HCT116 (cell line): ENCODE data around the gene DMD. TPM values are rescaled to one million over a fixed set of nuclear protein-coding genes. Genes with fewer than 3 reads are reported as not detected.

ENCODE experiments used
- ATAC-seq: fragments of 200-7000 bp; cut with Tn5 transposase; 2 replicates; pipeline ENCODE4 v1.9.1; 2020; ENCODE audit warnings: mild to moderate bottlenecking, moderate library complexity
- BruUV-seq: library from RNA; stranded (reverse); fragments of 400-500 nt; replicated peaks from 2 replicates; lab custom pipeline; 2021; lab: Mats Ljungman, UMichigan
- CTCF ChIA-PET: fragments of 300-600 bp; sonication (Branson Sonifier 250); formaldehyde crosslinking; loops from one replicate; lab custom pipeline; 2021; ENCODE audit warnings: antibody characterized with exemption; lab: Charles Lee
- POLR2A ChIA-PET: fragments of 300-600, 350-600 bp; sonication (Branson Sonifier 250); formaldehyde crosslinking; loops from one replicate; lab custom pipeline; 2021; ENCODE audit warnings: antibody characterized with exemption; lab: Charles Lee
- RAD21 ChIA-PET, 2 experiments: fragments of 300-600 bp; sonication (Branson Sonifier 250); formaldehyde crosslinking; loops; one replicate each; lab custom pipeline; 2023; ENCODE audit warnings: low total read pairs in 2 of 2; ENCODE audit not compliant: uncharacterized antibody in 2 of 2, unreplicated experiment in 2 of 2, low non-redundant PET in 1 of 2; lab: Charles Lee
- DNase-seq: peaks from one replicate; pipeline ENCODE4 v3.0.0-alpha.2; 2010; ENCODE audit warnings: low read depth, low spot score
- H2AFZ ChIP-seq: fragments of 200-600 bp; shearing (Covaris generic), sonication (generic); 2 replicates; pipeline ENCODE4 v1.6.1; 2017; ENCODE audit warnings: low read depth, mixed run types, mixed read lengths, antibody characterized with exemption, low read length; ENCODE audit not compliant: poor library complexity, severe bottlenecking
- H3K27ac ChIP-seq: 2 replicates; pipeline ENCODE4 v1.5.1; 2012; ENCODE audit warnings: low read depth, low read length
- H3K27me3 ChIP-seq: fragments of 200-600 bp; sonication (generic); 2 replicates; pipeline ENCODE4 v1.6.1; 2016; ENCODE audit warnings: mixed run types, low read length, mixed read lengths; ENCODE audit not compliant: insufficient read depth
- H3K36me3 ChIP-seq, 2 experiments: fragments of 200-500 bp in 1 of 2; fragments of 200-600 bp in 1 of 2; sonication (Bioruptor generic) in 1 of 2; sonication (generic) in 1 of 2; 2 replicates each; pipeline versions ENCODE4 v1.5.1 to v1.6.1; 2014 to 2016; ENCODE audit warnings: low read length in 2 of 2, inconsistent platforms in 1 of 2, mixed read lengths in 1 of 2, mixed run types in 1 of 2; ENCODE audit not compliant: insufficient read depth in 2 of 2, control insufficient read depth in 1 of 2
- H3K4me1 ChIP-seq, 2 experiments: fragments of 200-600 bp in 1 of 2; sonication (generic) in 1 of 2; 2 replicates each; pipeline versions ENCODE4 v1.5.1 to v1.6.1; 2012 to 2017; ENCODE audit warnings: low read length in 2 of 2, inconsistent platforms in 1 of 2, mild to moderate bottlenecking in 1 of 2, mixed read lengths in 1 of 2, mixed run types in 1 of 2, moderate library complexity in 1 of 2; ENCODE audit not compliant: insufficient read depth in 2 of 2, control insufficient read depth in 1 of 2
- H3K4me2 ChIP-seq: fragments of 200-600 bp; sonication (generic); 2 replicates; pipeline ENCODE4 v1.6.1; 2017; ENCODE audit warnings: mixed run types, low read length, mixed read lengths
- H3K4me3 ChIP-seq, 2 experiments: fragments of 200-600 bp in 1 of 2; sonication (generic) in 1 of 2; replicated peaks in 1 of 2; 2 replicates each; pipeline ENCODE4 v1.5.1; 2011 to 2016; ENCODE audit warnings: low read length in 2 of 2, control low read depth in 1 of 2, low read depth in 1 of 2, mild to moderate bottlenecking in 1 of 2, mixed read lengths in 1 of 2, mixed run types in 1 of 2
- H3K79me2 ChIP-seq: fragments of 200-600 bp; sonication (generic); 2 replicates; pipeline ENCODE4 v1.6.1; 2017; ENCODE audit warnings: mild to moderate bottlenecking, mixed run types, low read length, moderate library complexity, mixed read lengths; ENCODE audit not compliant: insufficient read depth
- H3K9ac ChIP-seq: fragments of 200-600 bp; sonication (generic); 2 replicates; pipeline ENCODE4 v1.6.1; 2016; ENCODE audit warnings: low read length, mixed read lengths
- H3K9me2 ChIP-seq: fragments of 200-600 bp; sonication (generic), shearing (Covaris generic); 2 replicates; pipeline ENCODE4 v1.6.1; 2017; ENCODE audit warnings: mixed run types, mild to moderate bottlenecking, moderate library complexity; ENCODE audit not compliant: insufficient read depth
- H3K9me3 ChIP-seq, 2 experiments: fragments of 200-500 bp in 1 of 2; fragments of 200-600 bp in 1 of 2; sonication (Bioruptor generic) in 1 of 2; sonication (generic) in 1 of 2; 2 replicates each; pipeline ENCODE4 v1.6.1; 2014 to 2017; ENCODE audit warnings: low read length in 2 of 2, mixed read lengths in 2 of 2, inconsistent platforms in 1 of 2, low read depth in 1 of 2, mild to moderate bottlenecking in 1 of 2, mixed run types in 1 of 2, moderate library complexity in 1 of 2; ENCODE audit not compliant: control insufficient read depth in 1 of 2, insufficient read depth in 1 of 2
- H4K20me1 ChIP-seq: fragments of 200-600 bp; sonication (generic), shearing (Covaris generic); 2 replicates; pipeline ENCODE4 v1.6.1; 2017; ENCODE audit warnings: mixed run types, mild to moderate bottlenecking, moderate library complexity; ENCODE audit not compliant: insufficient read depth
- CBX3 ChIP-seq: IDR thresholded peaks from 2 replicates; pipeline ENCODE4 v1.6.1; 2012; ENCODE audit warnings: low read depth
- CEBPB ChIP-seq: IDR thresholded peaks from 2 replicates; pipeline ENCODE4 v1.6.1; 2012; ENCODE audit warnings: low read depth
- EGR1 ChIP-seq: IDR thresholded peaks from 2 replicates; pipeline ENCODE4 v1.6.1; 2012; ENCODE audit warnings: low read depth
- ELF1 ChIP-seq: IDR thresholded peaks from 2 replicates; pipeline ENCODE4 v1.6.1; 2012; ENCODE audit warnings: low read depth, borderline replicate concordance
- EZH2 ChIP-seq: fragments of 200-600 bp; sonication (generic); IDR thresholded peaks from 2 replicates; pipeline ENCODE4 v1.6.1; 2017; ENCODE audit warnings: antibody characterized with exemption, mixed run types
- EZH2phosphoT487 ChIP-seq: fragments of 200-600 bp; IDR thresholded peaks from 2 replicates; pipeline ENCODE4 v1.6.1; 2018; ENCODE audit warnings: antibody characterized with exemption, borderline replicate concordance
- FOSL1 ChIP-seq: IDR thresholded peaks from 2 replicates; pipeline ENCODE4 v1.6.1; 2012; ENCODE audit warnings: low read depth
- MAX ChIP-seq: IDR thresholded peaks from 2 replicates; pipeline ENCODE4 v1.6.1; 2012
- POLR2A ChIP-seq: IDR thresholded peaks from 2 replicates; pipeline ENCODE4 v1.7.0; 2011; ENCODE audit warnings: borderline replicate concordance; ENCODE audit not compliant: insufficient read depth, insufficient read length; ENCODE audit errors: extremely low read depth
- POLR2AphosphoS5 ChIP-seq: IDR thresholded peaks from 2 replicates; pipeline ENCODE4 v1.6.1; 2011; ENCODE audit warnings: mild to moderate bottlenecking, low read depth, low read length, moderate library complexity
- RAD21 ChIP-seq: IDR thresholded peaks from 2 replicates; pipeline ENCODE4 v1.6.1; 2012; ENCODE audit warnings: low read depth, mild to moderate bottlenecking
- SIN3A ChIP-seq: IDR thresholded peaks from 2 replicates; pipeline ENCODE4 v1.6.1; 2012; ENCODE audit warnings: low read depth
- TCF7L2 ChIP-seq: IDR thresholded peaks from 2 replicates; pipeline ENCODE4 v1.7.0; 2011; ENCODE audit warnings: borderline replicate concordance, inconsistent platforms; ENCODE audit not compliant: insufficient read depth, insufficient read length; ENCODE audit errors: extremely low read depth
- YY1 ChIP-seq: IDR thresholded peaks from 2 replicates; pipeline ENCODE4 v1.6.1; 2011; ENCODE audit warnings: low read length, low read depth, moderate library complexity, mild to moderate bottlenecking; ENCODE audit not compliant: insufficient replicate concordance; ENCODE audit errors: extremely low read depth
- ZBTB33 ChIP-seq: IDR thresholded peaks from 2 replicates; pipeline ENCODE4 v1.6.1; 2011; ENCODE audit warnings: mild to moderate bottlenecking, low read length, moderate library complexity; ENCODE audit not compliant: insufficient replicate concordance; ENCODE audit errors: extremely low read depth
- intact Hi-C: fragments of 100-400 bp; cut with micrococcal nuclease; formaldehyde crosslinking; loops from 2 replicates; pipeline ENCODE4 v1.10.0; 2022
- total RNA-seq: library from RNA; stranded (reverse); gene quantifications from one replicate; pipeline ENCODE4 v1.2.1, GENCODE V29; 2021; ENCODE audit not compliant: unreplicated experiment

The DMD gene
- total RNA-seq, 1 experiment from 2014 or later = 0.05 TPM

- Histone ChIP-seq H3K9ac (no peak overlapping the region), H3K4me3 (no peak overlapping the region), H3K9me2 (no peaks in the 10 kb centered on the region), H3K9me3 (no peaks in the 10 kb centered on the region), H3K27ac (no peak overlapping the region), H4K20me1 (no peaks in the 10 kb centered on the region), H3K4me1 (no peaks in the 10 kb centered on the region)
- intact Hi-C loops = no loop called here
- CTCF ChIA-PET = no interaction called here
- TF ChIP-seq EZH2 (no peak), CBX3 (no peak), FOSL1 (no peak), SIN3A (no peak), YY1 (no peak), POLR2A (no peak), EGR1 (no peak), POLR2AphosphoS5 (no peak), EZH2phosphoT487 (no peak)
- TF ChIP-seq, all 23 proteins: peak for 0
- no TSS peak for BruUV-seq
- H3K27me3 ChIP-seq = no peaks in the 10 kb centered on the region
- no peak overlapping the region for H2AFZ ChIP-seq
- ChIA-PET RAD21 (no interaction called here), POLR2A (no interaction called here)
- no peaks in the 10 kb centered on the region for H3K79me2 ChIP-seq
- no peaks in the 10 kb centered on the region for H3K36me3 ChIP-seq
- ATAC-seq (no peak), DNase-seq (no peak)
- H3K4me2 ChIP-seq = no peak overlapping the region
Measured at GRCh38 chrX:32851556-32851955, 359.8 kb downstream of the DMD start.

GRCh38 chrX:32847921-32848320, 363.4 kb downstream of the DMD start:
- CTCF ChIA-PET = no interaction called here
- Histone ChIP-seq H3K36me3 (no peaks in the 10 kb centered on the region), H3K9me3 (no peaks in the 10 kb centered on the region), H3K9ac (no peak overlapping the region), H3K27me3 (no peaks in the 10 kb centered on the region), H2AFZ (no peak overlapping the region), H3K27ac (no peak overlapping the region), H4K20me1 (no peaks in the 10 kb centered on the region), H3K9me2 (no peaks in the 10 kb centered on the region), H3K4me1 (no peaks in the 10 kb centered on the region), H3K79me2 (no peaks in the 10 kb centered on the region), H3K4me2 (no peak overlapping the region), H3K4me3 (no peak overlapping the region)
- POLR2A ChIA-PET = no interaction called here
- intact Hi-C loops = no loop called here
- RAD21 ChIA-PET = no interaction called here
- no peak for TF ChIP-seq EZH2phosphoT487
- no peak for TF ChIP-seq ZBTB33
- no peak for TF ChIP-seq EZH2
- TF ChIP-seq ELF1 = no peak
- no peak for TF ChIP-seq MAX
- TF ChIP-seq POLR2AphosphoS5 = no peak
- TF ChIP-seq TCF7L2 = no peak
- TF ChIP-seq FOSL1 = no peak
- no peak for TF ChIP-seq CEBPB
- TF ChIP-seq RAD21 = no peak
- BruUV-seq = no TSS peak
- no peak for ATAC-seq
- DNase-seq = no peak
